DND-41 (cell line): ENCODE measurements around the gene CHSY3.

Experiments
- ATAC-seq: fragments of 200-7000 bp; cut with Tn5 transposase; 3 replicates; pipeline ENCODE4 v1.9.1; 2021; ENCODE audit warnings: low read depth; ENCODE audit not compliant: insufficient read depth
- DNase-seq: peaks from one replicate; pipeline ENCODE4 v3.0.0-alpha.2; 2020
- H2AFZ ChIP-seq: 2 replicates; pipeline ENCODE4 v1.6.0; 2012; ENCODE audit warnings: low read depth, low read length
- H3K27ac ChIP-seq: 2 replicates; pipeline ENCODE4 v1.5.1; 2012; ENCODE audit warnings: low read length, inconsistent platforms
- H3K27me3 ChIP-seq: fragments of 200-600 bp; sonication (generic); 2 replicates; pipeline ENCODE4 v1.6.0; 2012; ENCODE audit warnings: low read length, mild to moderate bottlenecking, inconsistent platforms; ENCODE audit not compliant: insufficient read depth, poor library complexity
- H3K36me3 ChIP-seq: 2 replicates; pipeline ENCODE4 v1.5.1; 2012; ENCODE audit warnings: low read length, inconsistent platforms; ENCODE audit not compliant: insufficient read depth
- H3K4me1 ChIP-seq: 2 replicates; pipeline ENCODE4 v1.5.1; 2012; ENCODE audit warnings: mild to moderate bottlenecking, low read length; ENCODE audit not compliant: insufficient read depth
- H3K4me2 ChIP-seq: 2 replicates; pipeline ENCODE4 v1.6.0; 2012; ENCODE audit warnings: mild to moderate bottlenecking, moderate library complexity, low read length, inconsistent platforms; ENCODE audit not compliant: insufficient read depth
- H3K4me3 ChIP-seq, 2 experiments: fragments of 200-600 bp in 1 of 2; shearing (Covaris generic) in 1 of 2; 2 replicates each; pipeline ENCODE4 v1.5.1; 2012 to 2016; ENCODE audit warnings: inconsistent platforms in 2 of 2, low read length in 2 of 2, mild to moderate bottlenecking in 2 of 2, low read depth in 1 of 2, moderate library complexity in 1 of 2
- H3K79me2 ChIP-seq: 2 replicates; pipeline ENCODE4 v1.6.0; 2012; ENCODE audit warnings: low read length, inconsistent platforms; ENCODE audit not compliant: insufficient read depth
- H3K9ac ChIP-seq: 2 replicates; pipeline ENCODE4 v1.6.0; 2012; ENCODE audit warnings: low read depth, mild to moderate bottlenecking, inconsistent platforms, low read length, moderate library complexity
- H3K9me3 ChIP-seq: 2 replicates; pipeline ENCODE4 v1.5.1; 2012; ENCODE audit warnings: low read length, moderate library complexity, mild to moderate bottlenecking, inconsistent platforms; ENCODE audit not compliant: insufficient read depth, severe bottlenecking
- H4K20me1 ChIP-seq: 2 replicates; pipeline ENCODE4 v1.6.0; 2012; ENCODE audit warnings: low read length; ENCODE audit not compliant: insufficient read depth
- CTCF ChIP-seq: IDR thresholded peaks from 2 replicates; pipeline ENCODE4 v1.5.1; 2012; ENCODE audit warnings: borderline replicate concordance, low read length, moderate library complexity, mild to moderate bottlenecking; ENCODE audit not compliant: poor library complexity, severe bottlenecking; ENCODE audit errors: extremely low read depth
- EZH2 ChIP-seq: IDR thresholded peaks from 3 replicates; pipeline ENCODE4 v1.6.1; 2012; ENCODE audit warnings: borderline replicate concordance, low read depth, mild to moderate bottlenecking, moderate library complexity, low read length, inconsistent platforms; ENCODE audit not compliant: severe bottlenecking

CHSY3 gene

GRCh38 chr5:130063603-130064002 is 159.3 kb downstream of the CHSY3 start:
- Histone ChIP-seq H3K79me2 (no peaks in the 10 kb centered on the region), H3K9me3 (no peaks in the 10 kb centered on the region), H3K27me3 (no peaks in the 10 kb centered on the region), H2AFZ (no peak overlapping the region), H3K4me2 (no peak overlapping the region), H3K4me3 (no peak overlapping the region), H4K20me1 (no peaks in the 10 kb centered on the region), H3K4me1 (no peaks in the 10 kb centered on the region), H3K9ac (no peak overlapping the region), H3K36me3 (no peaks in the 10 kb centered on the region), H3K27ac (no peak overlapping the region)
- no peak for TF ChIP-seq CTCF
- TF ChIP-seq EZH2: no peak
- DNase-seq (no peak), ATAC-seq (no peak)

- TF ChIP-seq CTCF (no peak), EZH2 (no peak)
- Histone ChIP-seq H3K4me3 (no peak overlapping the region), H2AFZ (no peak overlapping the region), H4K20me1 (no peaks in the 10 kb centered on the region), H3K9ac (no peak overlapping the region), H3K36me3 (no peaks in the 10 kb centered on the region), H3K27ac (no peak overlapping the region), H3K79me2 (no peaks in the 10 kb centered on the region), H3K27me3 (no peaks in the 10 kb centered on the region), H3K4me2 (no peak overlapping the region), H3K4me1 (no peaks in the 10 kb centered on the region), H3K9me3 (no peaks in the 10 kb centered on the region)
- ATAC-seq (no peak), DNase-seq (no peak)
Observed at GRCh38 chr5:130064484-130064883, 160.2 kb downstream of the CHSY3 start.

- Histone ChIP-seq H2AFZ (no peak overlapping the region), H3K27me3 (no peaks in the 10 kb centered on the region), H3K27ac (no peak overlapping the region), H3K9ac (no peak overlapping the region), H3K9me3 (no peaks in the 10 kb centered on the region), H4K20me1 (no peaks in the 10 kb centered on the region), H3K4me3 (no peak overlapping the region), H3K36me3 (no peaks in the 10 kb centered on the region), H3K79me2 (no peaks in the 10 kb centered on the region), H3K4me1 (no peaks in the 10 kb centered on the region), H3K4me2 (no peak overlapping the region)
- DNase-seq (no peak), ATAC-seq (no peak)
- no peak for TF ChIP-seq EZH2
- TF ChIP-seq CTCF: no peak
Observed at GRCh38 chr5:130065617-130066016, 161.4 kb downstream of the CHSY3 start.

- TF ChIP-seq EZH2 (no peak), CTCF (no peak)
- H3K79me2 ChIP-seq: no peaks in the 10 kb centered on the region
- H3K36me3 ChIP-seq: no peaks in the 10 kb centered on the region
- H3K27me3 ChIP-seq: no peaks in the 10 kb centered on the region
- H3K4me2 ChIP-seq: no peak overlapping the region
- H3K9ac ChIP-seq: no peak overlapping the region
- DNase-seq (no peak), ATAC-seq (no peak)
- H3K4me1 ChIP-seq: no peaks in the 10 kb centered on the region
- no peaks in the 10 kb centered on the region for H4K20me1 ChIP-seq
- no peak overlapping the region for H3K27ac ChIP-seq
- no peaks in the 10 kb centered on the region for H3K9me3 ChIP-seq
- no peak overlapping the region for H3K4me3 ChIP-seq
- no peak overlapping the region for H2AFZ ChIP-seq
Observed at GRCh38 chr5:130066644-130067043, 162.4 kb downstream of the CHSY3 start.
